NCI-H2107 treated with DMSO at 0.1 percent for 48 hours (cell line): Measurements from ENCODE around the gene PIP4K2A.

Source experiments
- DNase-seq: peaks from one replicate; lab custom pipeline; 2025; ENCODE audit not compliant: unreplicated experiment; lab: John Stamatoyannopoulos, UW

PIP4K2A gene

GRCh38 chr10:22669163-22669711, 45.1 kb downstream of the PIP4K2A start:
- DNase-seq: no peak

DNA sequence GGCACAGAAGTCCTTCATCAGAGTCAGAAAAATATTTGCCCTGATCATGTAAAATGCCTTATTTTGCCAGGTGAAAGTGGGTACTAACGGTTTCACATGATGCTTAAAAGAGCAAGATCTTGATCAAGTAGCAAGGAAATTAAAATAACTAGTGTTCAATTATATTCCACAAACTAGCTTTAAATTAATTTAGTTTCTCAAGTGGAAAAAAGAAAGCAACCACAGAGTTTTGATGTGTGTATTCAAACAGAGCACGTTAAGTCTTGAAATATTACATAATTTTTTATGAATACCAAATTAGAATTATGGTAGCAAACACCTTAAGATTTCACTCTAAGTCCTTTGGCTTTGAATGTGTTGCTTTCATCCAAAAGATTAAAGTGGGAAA, 47.3 kb downstream of the PIP4K2A start:
- no peak for DNase-seq

- no peak for DNase-seq
Measured at GRCh38 chr10:22666287-22667092, 47.9 kb downstream of the PIP4K2A start.

GRCh38 chr10:22665329-22665728, 49.0 kb downstream of the PIP4K2A start:
- DNase-seq: no peak

- DNase-seq: no peak
Measured at GRCh38 chr10:22662733-22663330, 51.5 kb downstream of the PIP4K2A start.

DNA sequence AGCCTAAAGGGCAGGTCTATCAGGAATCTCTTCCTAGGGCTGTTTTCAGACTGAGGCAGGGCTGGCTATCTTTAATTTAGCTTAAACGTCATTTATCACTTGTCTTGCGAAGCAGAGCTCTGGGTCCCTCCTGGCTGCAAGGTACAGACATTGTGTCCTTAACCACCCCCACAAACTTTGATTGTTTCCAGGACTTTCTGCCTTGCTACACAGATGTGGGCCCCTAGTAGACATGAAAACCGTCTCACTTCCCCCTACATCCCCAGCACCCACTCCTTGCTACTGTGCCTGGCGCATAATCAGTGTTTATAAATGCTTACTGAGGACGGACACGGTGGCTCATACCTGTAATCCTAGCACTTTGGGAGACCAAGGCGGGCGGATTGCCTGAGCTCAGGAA, 54.5 kb downstream of the PIP4K2A start:
- DNase-seq: no peak

- no peak for DNase-seq
Measured at GRCh38 chr10:22658745-22659410, 55.5 kb downstream of the PIP4K2A start.

DNA sequence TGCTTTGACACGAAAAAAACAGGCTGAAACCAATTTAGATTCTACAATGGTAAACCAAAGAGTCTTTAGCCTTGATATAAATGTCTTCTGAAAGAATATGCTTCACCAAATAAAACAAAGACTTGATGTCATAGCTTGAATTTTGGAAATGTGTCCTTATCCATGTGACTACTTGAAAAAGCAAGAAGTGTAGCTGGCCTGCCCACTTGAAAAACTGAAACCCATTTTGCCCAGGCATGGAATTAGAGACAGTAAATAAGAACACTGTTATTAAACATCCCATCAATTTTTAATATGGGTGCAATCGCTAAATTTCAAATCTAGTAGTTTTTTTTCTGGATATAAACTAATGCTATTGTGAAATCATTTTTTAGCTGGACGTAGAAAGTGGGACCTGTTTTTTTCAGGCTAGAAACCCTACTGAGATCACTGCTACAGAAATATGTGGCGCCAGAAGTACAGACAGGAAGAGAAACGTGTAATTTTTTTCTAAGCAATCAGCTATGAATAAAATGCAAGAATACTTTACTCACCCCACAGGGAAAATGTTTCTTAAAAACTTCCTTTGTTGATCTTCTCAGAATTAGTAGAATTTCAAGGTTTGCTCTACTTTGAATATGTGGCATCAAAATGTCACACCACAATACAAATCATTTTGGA, 56.7 kb downstream of the PIP4K2A start:
- no peak for DNase-seq

DNA sequence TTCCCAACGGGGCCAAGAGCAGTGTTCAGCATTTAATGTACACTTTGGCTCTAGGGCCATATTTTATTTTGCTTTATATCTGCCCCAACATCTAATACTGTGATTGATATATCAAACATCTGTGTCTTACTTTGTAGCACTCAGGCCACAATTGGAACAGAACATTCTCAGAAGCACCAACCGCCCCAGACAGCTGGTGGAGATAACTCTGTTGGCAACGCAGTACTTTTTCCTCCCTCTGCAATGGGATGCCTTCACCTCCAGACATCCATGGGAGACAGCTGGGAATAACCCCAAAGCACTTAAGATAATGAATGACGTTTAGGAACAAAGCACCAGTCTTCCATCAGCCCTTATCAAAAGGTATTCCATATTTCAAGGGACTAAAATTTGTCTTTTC, 57.4 kb downstream of the PIP4K2A start:
- no peak for DNase-seq

DNA sequence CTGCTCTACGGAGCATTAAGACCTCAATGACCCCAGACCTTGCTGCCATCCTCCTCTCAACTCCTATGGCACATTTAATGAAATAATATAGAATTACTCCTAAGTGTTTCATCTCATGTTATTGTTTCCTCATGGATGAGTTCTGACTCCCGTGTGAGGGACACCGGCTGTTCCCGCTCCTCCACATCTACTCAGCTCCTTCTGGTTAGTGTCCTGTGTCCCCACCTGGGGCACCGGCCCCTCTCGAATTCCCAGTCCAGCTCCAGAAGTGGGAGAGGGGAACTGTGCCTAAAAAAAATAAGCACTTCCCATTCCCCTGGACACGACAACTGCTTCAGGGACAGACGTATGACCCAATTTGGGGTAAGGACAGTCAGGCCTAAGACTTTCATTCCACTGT, 58.3 kb downstream of the PIP4K2A start:
- no peak for DNase-seq

GRCh38 chr10:22655312-22655981, 58.9 kb downstream of the PIP4K2A start:
- DNase-seq: no peak

GRCh38 chr10:22652988-22653481, 61.3 kb downstream of the PIP4K2A start:
- no peak for DNase-seq

- no peak for DNase-seq
Measured at GRCh38 chr10:22651276-22651980, 63.0 kb downstream of the PIP4K2A start.

DNA sequence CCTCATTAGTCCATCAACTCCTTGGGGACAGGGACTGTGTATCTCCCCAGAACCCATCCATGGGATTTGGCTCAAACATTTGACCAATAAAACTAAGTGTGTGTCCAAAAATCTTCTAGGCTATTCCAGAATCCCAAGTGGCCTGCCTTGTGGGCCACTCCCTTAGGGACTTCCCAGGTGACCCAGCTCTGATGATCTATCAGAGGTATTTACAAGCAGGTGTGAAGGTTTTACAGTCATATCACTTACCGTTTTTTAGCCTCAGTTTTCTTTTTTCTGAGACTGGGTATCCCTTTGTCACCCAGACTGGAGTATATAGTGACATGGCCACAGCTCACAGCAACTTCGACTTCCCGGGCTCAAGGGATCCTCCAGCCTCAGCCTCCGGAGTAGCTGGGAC, 64.4 kb downstream of the PIP4K2A start:
- no peak for DNase-seq

DNA sequence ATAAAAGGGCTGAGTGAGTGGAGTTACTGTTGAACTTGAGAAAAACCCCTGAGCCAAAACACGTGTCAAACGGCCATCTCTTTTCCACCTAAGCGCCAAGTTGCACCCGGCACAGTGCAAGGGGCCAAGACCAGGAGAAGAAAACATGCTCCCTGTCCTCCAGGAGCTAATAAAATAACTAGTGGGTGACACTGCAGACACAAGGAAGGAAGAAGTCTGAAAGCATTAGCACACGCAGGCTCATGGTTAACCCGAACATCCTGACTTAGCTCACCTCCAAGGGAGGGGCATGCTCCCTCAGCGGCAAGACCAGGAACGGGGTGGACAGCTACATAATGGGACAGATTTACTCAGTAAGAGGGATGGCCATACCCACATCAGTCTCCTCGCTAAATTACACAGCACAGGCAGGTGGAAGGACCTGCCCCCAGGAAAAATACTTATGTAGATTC, 65.0 kb downstream of the PIP4K2A start:
- DNase-seq: no peak

DNA sequence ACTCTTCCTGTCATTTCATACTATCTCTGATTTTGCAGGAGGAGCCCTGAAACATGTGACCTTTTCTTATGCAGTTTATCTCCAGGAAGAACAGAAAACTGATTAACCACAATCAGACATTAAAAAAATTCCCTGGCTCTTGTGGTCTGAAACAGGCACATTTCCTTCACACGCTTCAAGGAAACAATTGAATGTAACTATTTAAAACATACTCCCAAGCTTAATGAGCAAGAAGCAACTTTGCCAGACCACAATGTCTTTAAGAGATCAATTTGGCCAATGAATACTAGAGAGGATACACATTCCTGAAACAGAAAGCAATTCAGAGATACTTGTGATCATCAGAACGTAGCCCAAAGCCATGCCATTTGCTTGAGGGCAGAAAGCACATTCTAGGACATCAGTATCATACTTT, 65.8 kb downstream of the PIP4K2A start:
- DNase-seq: peak; percentile 9

GRCh38 chr10:22647244-22647643, 67.1 kb downstream of the PIP4K2A start:
- DNase-seq: no peak

GRCh38 chr10:22646388-22646853, 68.0 kb downstream of the PIP4K2A start:
- DNase-seq: no peak

- no peak for DNase-seq
Measured at GRCh38 chr10:22644222-22644621, 70.2 kb downstream of the PIP4K2A start.

GRCh38 chr10:22643775-22644174, 70.6 kb downstream of the PIP4K2A start:
- DNase-seq: no peak
